ENCODE data around the gene TBC1D10A.

GRCh38 chr22:30292069-30292970 lies 34.4 kb downstream of the TBC1D10A start:
- TF ChIP-seq CTCF (conservative IDR thresholded peaks at IDR 0.05; ENCODE audit: low read depth, low read length) (no peak), EZH2 (IDR thresholded peaks at IDR 0.05; ENCODE audit: low read length, unreplicated experiment) (no peak), EZH2phosphoT487 (IDR thresholded peaks at IDR 0.05; ENCODE audit: borderline replicate concordance, low read length) (no peak)

Measured in PC-3 (cell line).